HG03196 (cell line): Measurements from ENCODE around the gene C11orf86.
"Not testable (repeated sequence)": the region's sequence is repeated elsewhere in the genome, so short reads cannot be mapped to it uniquely, and the experiment has no call there.

Source experiments
- ATAC-seq: cut with Tn5 transposase; IDR thresholded peaks from one replicate; pipeline ENCODE4 v1.9.1; 2021; ENCODE audit not compliant: unreplicated experiment

C11orf86 gene

GRCh38 chr11:66988741-66989140 lies 13.6 kb downstream of the C11orf86 start:
- not testable (repeated sequence) for ATAC-seq

GRCh38 chr11:66989360-66989759 lies 14.3 kb downstream of the C11orf86 start:
- not testable (repeated sequence) for ATAC-seq

- no peak for ATAC-seq
Observed at GRCh38 chr11:66992041-66992440, 16.9 kb downstream of the C11orf86 start.

GRCh38 chr11:66996609-66997273 lies 21.6 kb downstream of the C11orf86 start:
- ATAC-seq: no peak

- ATAC-seq: no peak
Observed at GRCh38 chr11:66999555-66999954, 24.5 kb downstream of the C11orf86 start.

GRCh38 chr11:67001332-67001731 lies 26.2 kb downstream of the C11orf86 start:
- no peak for ATAC-seq

GRCh38 chr11:67002297-67002913 lies 27.3 kb downstream of the C11orf86 start:
- no peak for ATAC-seq

- no peak for ATAC-seq
Observed at GRCh38 chr11:67002921-67003411, 27.9 kb downstream of the C11orf86 start.

- ATAC-seq: not testable (repeated sequence)
Observed at GRCh38 chr11:67005200-67005599, 30.1 kb downstream of the C11orf86 start.

GRCh38 chr11:67006029-67006884 lies 31.2 kb downstream of the C11orf86 start:
- ATAC-seq: no peak

- no peak for ATAC-seq
Observed at GRCh38 chr11:67007126-67007525, 32.0 kb downstream of the C11orf86 start.

GRCh38 chr11:67010296-67010905 lies 35.3 kb downstream of the C11orf86 start:
- no peak for ATAC-seq

GRCh38 chr11:67013511-67014045 lies 38.5 kb downstream of the C11orf86 start:
- no peak for ATAC-seq

GRCh38 chr11:67014343-67014742 lies 39.2 kb downstream of the C11orf86 start:
- no peak for ATAC-seq

GRCh38 chr11:67015048-67015447 lies 39.9 kb downstream of the C11orf86 start:
- no peak for ATAC-seq

GRCh38 chr11:67016550-67016949 lies 41.4 kb downstream of the C11orf86 start:
- no peak for ATAC-seq

GRCh38 chr11:67020949-67021348 lies 45.8 kb downstream of the C11orf86 start:
- no peak for ATAC-seq

GRCh38 chr11:67022341-67022933 lies 47.3 kb downstream of the C11orf86 start:
- ATAC-seq: no peak

- no peak for ATAC-seq
Observed at GRCh38 chr11:67022961-67023956, 48.2 kb downstream of the C11orf86 start, which contains the start of gene SYT12. Gene SYT12 (plus strand): TSS chr11:67023134. CDS start chr11:67030145, 7,011 bp downstream.
